ENCODE results near the gene MSMP.

MSMP gene

GRCh38 chr9:35718721-35719511 is 35.2 kb downstream of the MSMP start:
- no peak for DNase-seq (ENCODE audit: low spot score)

DNA sequence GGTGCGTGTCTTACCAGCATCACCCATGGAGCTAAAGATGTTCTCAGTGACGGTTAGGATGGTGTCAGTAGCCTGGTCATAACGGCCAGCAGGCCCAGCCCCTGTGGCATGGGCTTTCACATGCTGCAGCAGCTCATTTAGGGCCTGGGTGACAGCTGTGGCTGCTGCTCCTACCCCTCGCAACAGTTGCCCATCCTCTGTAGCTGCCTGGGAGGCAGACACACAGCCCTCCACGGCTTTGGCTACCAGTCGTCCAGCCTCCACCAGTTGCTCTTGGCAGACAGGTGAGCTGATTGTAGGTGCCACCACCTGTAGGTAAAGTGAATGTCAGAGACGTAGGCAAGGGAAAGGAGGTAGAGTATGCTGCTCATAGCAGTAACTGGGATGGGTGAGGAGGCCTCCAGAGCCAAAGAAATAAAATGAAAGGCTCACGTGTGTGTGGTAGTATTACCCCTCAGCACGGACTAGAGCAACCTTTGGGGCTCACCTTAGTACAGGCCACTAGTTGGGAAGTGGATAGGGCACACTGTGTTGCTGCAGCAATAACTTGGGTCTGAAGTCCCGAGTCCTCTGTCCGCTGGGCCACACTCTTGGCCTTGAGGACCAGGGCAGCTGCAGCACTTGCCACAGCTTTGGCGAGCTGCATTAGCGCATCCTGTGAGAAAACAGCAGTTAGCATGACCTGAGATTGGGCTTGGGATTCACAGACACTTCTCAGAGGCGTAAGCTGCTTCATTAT is 36.8 kb downstream of the MSMP start:
- DNase-seq (ENCODE audit: low spot score): no peak

- DNase-seq (ENCODE audit: low spot score): no peak
These were observed 37.8 kb downstream of the MSMP start for GRCh38 chr9:35716230-35716629.

- DNase-seq (ENCODE audit: low spot score): no peak
These were observed 39.4 kb downstream of the MSMP start for GRCh38 chr9:35714579-35715252.

GRCh38 chr9:35714123-35714522 is 40.0 kb downstream of the MSMP start:
- no peak for DNase-seq (ENCODE audit: low spot score)

DNA sequence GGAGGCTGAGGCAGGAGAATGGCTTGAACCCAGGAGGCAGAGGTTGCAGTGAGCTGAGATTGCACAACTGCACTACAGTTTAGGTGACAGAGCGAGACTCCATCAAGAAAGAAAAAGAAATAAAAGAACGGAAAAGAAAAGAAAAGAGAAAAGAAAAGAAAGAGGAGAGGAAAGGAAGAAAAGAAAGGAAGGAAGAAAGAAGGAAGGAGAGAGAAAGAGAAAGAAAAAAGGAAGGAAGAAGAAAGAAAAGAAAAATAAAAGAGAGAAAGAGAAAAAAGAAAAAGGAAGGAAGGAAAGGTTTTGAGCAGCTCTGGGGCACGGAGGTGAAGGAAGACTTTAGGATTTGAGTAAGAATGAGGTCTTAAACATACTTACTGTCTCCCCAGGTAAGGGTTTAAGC is 40.5 kb downstream of the MSMP start:
- no peak for DNase-seq (ENCODE audit: low spot score)

DNA sequence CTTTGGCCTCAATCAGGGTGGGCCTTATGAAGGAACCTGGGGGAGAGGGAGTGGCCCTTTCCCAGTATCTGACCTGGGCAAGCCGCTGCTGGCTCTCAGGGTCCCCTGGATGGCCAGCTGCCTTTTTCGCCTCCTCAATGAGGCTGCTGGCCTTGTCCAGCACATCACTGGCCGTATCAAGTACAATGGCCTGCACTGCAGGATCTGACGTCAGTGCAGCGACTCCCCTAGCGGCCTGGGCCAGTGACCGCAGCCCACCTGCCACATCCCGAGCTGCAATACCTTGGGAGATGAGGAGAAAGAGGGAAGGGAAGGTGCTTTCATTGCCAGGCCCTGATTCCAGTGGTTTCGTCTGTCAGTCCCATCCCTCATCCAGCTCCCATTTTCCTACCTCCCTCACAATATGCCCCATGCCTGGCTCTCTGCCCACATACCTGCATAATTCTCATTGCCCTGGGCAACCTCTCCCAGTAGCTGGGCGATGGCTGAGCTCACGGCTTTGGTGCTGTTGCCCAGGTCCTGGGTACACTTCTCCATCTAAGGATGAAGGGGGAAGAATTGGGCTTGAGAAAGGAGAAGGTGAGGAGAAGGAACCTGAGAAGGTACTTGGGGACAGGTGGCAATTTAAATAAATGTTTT is 41.2 kb downstream of the MSMP start:
- no peak for DNase-seq (ENCODE audit: low spot score)

DNA sequence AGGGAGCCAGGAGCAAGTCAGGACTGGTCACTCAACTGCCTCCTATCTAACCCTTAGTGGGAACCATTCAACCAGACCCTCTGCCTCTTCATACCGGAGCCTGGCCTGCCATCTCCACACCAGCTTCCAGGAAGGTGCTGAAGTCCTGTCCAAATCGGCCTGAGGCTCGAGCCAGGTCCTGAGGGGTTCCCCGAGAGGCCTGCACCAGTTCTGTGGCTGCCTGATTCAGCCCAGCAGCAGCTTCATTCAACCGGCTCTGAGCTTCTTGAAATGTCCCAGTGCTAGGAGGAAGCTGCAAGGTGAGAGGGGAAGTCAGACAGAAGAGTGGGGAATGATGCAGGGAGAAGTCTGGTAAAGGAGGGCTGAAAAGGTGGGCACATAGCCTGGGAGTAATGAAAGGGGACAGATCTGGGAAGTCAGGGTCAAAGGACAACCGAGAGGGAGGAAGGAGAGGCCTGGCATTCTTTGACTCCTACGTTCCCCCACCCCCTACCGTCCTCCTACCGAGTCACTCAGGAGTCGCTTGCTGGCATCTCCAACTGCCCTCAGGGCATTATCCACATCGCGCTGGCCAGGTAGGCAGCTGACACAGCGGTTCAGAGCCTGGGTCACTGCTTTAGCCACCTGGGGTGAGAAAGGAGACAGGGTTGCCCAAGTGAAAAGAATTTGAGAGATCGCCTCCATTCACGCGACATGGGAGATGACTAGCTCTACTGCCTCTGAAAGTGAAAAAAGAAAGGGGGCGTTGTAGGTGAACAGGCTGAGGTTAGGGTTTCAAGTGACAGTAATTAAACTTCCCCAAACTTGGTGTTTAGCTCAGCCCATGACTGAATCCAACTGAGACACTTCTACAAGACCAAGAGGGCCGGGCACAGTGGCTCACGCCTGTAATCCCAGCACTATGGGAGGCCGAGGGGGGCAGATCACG is 42.3 kb downstream of the MSMP start:
- DNase-seq (ENCODE audit: low spot score): no peak

DNA sequence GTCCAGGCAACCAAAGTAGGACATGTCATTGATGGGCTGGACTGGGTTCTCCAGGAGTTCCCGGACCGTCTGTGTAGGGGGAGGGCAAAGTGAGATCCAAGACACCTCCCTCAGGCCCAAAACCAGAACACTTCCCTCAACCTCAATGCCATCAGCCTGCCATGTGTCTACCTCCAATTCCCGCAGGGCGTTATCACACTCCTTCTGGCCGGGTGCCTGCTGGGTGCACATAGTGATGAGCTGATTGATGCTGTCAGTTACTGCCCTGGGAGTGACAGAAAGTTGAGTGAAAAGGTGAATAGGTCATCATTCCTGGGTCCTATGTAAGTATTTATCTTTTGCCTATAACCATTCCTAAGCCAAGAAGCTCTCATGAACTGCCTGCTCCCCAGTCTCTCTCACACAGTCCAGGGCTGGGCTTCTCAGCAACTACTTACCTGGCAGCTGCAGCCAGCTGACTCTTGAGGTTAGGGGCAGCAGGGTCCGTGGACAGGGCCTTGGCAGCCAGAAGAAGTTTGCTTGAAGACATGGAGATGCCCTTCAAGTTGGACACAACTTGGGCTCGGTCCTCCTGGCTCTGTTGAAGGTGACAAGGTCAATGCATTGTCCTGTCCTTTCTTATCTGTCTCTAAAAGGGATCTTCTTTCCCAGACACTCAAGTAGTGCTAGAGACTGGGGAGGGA is 43.1 kb downstream of the MSMP start:
- no peak for DNase-seq (ENCODE audit: low spot score)

DNA sequence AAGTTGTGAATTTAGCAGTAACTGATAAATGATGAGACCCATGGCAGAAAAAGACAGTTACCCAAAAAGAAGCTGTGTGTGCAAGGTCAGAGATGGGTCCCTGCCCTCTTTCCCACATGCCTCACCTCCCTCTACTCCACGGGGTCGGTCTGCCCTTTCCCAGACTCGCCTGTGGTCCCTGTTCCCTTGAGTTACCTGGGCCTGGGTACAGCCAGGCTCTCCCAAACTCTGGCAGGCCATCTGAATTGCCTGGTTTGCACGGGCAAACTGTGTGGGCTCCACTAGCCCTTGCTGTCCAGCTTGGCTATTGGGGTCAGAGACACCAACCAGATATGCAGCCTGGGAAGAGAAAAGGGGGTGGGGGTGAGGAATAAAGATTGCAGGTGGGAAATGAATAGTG is 45.9 kb downstream of the MSMP start:
- no peak for DNase-seq (ENCODE audit: low spot score)

- DNase-seq (ENCODE audit: low spot score): no peak
These were observed 47.1 kb downstream of the MSMP start for GRCh38 chr9:35706951-35707350.

DNA sequence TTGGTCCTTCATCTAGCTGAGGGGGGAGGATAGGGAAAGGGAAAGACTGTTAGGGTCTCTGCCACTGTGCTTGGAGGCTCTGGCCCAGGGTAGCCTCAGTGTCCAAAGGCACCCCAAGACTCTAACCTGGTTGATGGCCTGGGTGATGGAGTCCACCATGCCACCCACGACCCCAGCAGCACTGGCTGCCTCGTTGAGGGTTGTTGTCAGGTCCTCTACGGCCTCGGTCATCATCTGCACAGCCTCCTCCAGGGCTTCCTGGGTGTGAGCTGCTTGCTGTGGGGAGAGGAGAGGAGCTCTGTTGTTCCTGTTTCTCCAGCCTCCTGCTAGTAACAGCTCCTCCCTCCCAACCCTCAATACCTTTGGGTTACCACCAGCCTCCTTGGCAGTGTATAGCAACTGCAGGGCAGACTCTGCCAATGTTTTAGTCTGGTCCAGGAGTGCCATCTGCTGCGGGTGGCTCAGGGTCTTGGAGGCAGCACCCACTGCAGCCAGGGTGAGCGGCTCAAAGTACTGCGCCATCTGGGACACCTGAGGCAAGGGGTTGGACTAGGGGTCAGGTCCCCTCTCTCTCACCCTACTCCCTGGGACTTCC is 48.1 kb downstream of the MSMP start:
- DNase-seq (ENCODE audit: low spot score): no peak

GRCh38 chr9:35705372-35705771 is 48.7 kb downstream of the MSMP start:
- DNase-seq (ENCODE audit: low spot score): no peak

DNA sequence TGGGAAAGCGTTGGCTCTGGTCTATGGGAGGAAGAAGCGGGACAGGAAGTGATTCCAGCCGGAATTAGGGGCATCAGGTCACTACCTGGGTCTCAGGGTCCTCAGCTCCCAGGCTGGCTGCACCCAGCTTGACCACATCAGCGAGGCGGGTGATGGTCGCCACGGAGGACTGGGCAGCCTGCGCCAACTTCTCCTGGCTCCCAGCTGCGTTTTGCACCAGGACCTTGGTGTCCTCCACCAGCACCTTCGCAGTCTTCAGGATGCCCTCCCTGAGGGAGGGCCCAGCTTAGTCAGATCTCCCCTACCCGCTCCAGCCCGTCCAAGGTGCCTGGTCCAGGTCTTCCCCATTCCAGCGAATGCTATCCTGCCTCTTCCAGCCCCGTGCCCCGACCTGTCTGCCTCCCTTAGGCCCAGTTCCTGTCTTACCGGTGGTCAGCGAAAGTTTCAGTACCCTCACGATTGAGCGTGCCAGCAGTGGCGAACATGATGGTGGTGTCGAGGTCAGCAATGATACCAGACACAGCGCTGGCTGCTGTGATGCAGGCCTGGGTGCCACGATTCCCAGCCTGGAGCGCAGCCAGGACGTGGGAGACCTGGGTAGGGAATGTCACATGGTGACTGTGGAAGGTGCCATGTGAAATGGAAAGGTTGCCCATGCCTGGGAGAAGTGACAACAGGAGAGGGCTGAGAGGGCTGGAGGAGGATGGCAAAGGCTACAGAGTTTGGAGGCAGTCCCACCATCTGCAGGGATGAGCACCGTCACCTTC is 50.0 kb downstream of the MSMP start:
- DNase-seq (ENCODE audit: low spot score): no peak

Data from LoVo (cell line).